GM18909 (cell line): Measurements from ENCODE around the gene ACAA2.

Experiments used
- ATAC-seq: cut with Tn5 transposase; IDR thresholded peaks from one replicate; pipeline ENCODE4 v1.9.1; 2021; ENCODE audit warnings: mild to moderate bottlenecking; ENCODE audit not compliant: unreplicated experiment, poor library complexity

ACAA2 gene

DNA sequence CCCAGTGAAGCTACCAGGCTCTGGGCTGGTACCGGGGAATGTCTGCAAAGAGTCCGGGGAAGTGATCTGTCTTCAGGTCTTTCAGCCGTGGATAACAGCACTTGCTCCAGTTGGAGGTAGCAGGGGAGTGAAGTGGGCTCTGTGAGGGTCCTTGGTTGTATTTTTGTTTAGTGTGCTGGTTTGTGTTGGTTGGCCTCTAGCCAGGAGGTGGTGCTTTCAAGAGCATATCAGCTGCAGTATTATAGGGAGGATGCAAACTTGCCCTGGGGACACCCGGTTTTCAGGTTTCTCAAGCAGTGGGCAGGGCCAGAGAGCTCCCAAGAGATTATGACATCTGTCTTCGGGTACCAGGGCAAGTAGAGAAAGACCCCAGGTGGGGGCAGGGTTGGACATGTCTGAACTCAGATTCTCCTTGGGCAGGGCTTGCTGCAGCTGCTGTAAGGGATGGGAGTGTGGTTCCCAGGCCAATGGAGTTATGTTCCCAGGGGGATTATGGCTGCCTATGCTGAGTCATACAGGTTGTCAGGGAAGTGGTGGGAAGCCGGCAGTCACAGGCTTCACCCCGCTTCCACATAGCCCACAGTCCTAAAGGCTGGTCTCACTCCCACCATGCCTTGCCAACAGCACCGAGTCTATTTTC is 34.4 kb downstream of the ACAA2 start:
- ATAC-seq: no peak

DNA sequence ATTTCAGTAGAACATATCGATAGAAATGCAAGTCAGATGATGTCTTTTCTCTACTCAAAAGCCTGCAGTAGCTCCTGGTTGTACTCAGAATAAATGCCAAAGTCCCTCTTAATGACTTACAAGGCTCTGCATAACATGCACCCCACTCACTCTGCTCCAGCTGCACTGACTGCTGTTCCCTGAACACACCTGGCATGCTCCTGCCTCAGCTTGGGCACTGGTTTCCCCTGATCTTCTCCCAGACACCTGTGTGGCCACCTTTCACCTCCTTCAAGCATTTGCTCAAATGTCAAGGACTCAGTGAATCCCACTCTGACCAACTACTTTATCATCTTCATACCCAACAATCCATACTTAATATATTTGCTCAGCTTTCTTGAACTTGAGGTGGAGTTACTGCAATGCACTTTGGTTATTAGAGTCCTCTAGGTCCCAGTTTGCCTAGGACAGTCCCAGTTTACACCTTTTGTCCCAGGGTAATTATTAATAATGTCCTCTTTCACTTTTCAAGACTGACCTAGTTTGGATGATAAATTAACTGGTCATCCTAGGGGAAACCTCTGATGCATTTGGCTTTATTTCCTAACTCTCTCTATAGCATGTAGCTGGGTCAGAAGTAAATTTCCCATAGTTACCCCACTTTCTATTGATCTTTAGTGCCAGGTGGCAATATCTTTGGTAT is 44.1 kb downstream of the ACAA2 start:
- no peak for ATAC-seq

DNA sequence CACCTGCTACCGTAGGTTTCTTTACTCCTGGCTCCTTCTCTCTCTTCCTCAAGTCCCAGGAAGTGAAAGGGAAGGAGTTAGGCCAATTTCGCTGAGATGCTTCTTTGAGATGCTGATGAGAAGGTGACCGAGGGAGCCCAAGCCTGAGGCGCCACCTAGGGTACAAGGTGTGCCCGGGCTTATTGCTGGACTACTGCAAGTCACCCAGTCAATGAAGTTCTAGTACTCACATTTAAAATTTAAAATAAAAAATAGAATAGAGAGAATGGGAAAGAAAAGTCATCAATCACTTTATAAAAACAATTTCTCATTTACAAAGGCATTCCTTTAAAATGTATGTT is 45.3 kb downstream of the ACAA2 start:
- no peak for ATAC-seq

DNA sequence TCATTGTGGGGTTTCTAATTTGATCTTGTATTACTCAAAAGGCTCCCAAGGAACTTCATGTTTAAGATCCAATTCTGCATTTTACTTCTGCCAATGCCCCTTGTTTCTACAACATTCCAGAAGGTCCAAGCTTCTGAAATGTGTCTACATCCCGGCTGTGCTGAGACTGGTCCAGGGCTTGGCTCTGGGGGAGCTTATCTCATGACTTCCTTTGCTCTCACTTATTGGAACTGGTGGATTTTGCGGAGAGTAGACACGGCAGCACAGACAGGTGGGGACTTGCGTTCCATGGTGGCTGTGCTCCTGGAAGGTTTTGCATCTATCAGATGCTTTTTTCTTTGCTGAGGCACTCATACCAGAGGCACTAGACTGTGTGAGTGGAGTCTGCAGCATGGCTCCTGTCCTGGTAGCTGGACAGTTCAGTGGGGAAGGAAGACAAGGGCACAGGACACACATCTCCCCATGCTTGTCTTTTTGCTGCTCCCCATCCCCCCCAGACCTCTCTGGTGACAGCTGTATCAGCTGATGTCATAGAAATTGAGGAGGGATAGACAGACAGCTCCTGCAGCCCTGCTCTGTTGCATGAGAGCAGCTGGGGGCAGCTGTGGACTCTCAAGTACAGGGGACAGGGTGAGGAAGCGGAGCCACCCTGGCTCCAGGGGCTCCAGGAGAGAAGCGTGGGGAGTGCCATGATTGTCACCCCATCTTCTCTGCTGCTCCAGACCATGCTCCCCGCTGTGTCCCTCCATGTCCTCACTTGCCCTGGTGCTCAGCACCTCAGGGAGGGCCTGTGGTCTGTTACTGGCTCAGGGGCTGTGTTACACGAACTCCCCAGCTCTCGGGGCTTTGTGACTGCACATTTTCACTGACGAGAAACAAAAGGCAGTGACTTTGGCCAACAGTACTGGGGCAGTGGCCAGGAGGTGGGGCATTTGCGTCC is 46.0 kb downstream of the ACAA2 start:
- no peak for ATAC-seq

DNA sequence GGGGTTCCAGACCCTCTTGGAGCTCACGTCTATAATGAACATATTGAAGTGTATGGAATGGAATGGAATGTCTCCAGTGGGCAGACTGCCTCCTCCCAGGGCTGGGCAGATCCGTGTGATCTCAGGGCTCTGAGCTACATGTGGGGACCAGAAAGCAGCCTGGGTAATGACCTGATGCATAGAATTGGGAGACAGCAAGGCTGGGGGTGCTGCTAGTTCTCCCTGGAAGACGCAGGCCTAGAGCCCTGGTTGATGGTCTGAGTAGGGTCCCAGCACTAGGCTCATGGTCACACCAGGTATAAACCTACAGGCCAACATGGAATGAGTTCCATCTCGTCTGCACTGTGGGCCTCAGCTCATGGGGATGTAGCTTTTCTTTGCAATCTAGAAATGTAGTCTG is 46.7 kb downstream of the ACAA2 start:
- ATAC-seq: no peak

DNA sequence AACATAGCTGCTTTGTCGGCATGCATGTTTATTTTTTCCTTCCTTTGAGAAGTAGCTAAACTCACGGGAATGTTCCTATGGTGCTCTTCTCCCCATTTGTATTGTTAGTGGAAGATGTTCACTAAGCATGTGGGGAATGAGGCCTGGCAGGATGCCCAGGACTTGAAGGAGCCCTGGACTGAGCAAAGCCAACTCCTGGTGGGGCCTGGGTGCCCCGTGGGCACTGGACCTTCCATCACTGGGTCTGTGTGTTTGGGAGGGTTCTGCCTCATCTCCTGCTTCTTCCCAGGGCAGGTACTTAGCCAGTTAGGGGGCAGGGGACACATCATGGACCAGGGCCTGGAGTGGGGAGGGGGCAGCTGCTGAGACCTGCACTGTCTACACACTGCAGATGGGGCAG is 49.3 kb downstream of the ACAA2 start:
- ATAC-seq: no peak

DNA sequence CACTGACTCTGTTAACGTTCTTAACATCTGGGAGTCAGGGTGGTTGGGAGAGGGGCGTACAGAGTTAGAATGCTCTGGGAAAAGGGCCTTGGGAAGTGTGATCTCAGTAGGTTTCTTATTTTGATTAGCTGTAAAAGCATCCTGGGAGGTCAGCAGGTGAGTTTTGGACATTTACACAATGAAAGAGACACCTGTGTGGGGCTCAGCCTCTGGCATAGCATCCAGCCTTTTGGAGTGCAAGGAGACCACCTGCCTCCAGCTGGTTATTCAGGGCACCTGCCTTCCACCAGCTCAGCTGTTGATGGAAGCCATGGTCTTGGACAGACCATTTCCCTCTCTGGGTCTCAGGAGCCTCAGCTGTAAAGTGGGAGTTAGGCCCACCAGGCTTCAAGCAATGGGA is 49.7 kb downstream of the ACAA2 start:
- ATAC-seq: no peak

DNA sequence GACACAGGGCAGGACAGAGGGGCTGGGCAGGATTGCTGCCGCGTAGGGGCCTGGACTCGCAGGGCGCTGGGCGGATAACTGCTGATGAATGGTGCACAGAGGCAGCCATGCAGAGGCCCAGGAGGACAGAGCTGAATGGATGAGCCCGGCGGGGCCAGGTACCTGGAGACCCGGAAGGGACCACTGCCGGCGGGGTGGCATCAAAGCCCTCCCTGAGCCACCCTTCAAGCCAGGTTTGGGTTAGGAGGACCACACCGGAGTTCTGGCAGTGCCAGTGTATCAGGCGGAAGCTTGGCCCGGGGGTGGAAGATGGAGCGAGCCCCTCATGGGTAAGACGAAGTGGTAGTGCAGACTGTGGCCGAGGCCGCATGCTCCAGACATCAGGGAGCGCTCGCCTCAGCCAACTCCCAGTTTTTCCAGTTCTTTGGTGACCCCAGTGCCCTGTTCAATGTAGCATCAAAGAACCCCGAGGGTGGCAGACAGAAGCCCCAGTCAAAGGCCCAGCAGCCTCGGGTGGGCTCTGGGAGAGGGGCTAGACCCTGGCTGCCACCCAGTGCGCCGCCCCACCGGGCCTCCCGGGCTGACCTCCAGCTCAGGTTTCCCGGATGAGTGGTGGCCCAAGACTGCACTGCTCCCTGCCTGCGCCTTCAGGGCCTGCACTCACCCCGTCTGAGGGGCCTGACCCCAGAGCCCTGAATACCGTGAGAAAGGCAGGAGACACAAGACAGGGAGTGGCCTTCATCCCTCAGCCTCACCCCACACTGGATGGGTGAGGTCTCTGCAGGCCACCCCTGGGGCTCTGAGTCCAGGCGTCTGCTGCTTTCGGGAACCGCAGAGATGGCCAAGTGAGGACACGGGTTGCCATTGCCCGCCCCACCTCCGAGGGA is 50.9 kb downstream of the ACAA2 start:
- ATAC-seq: no peak

DNA sequence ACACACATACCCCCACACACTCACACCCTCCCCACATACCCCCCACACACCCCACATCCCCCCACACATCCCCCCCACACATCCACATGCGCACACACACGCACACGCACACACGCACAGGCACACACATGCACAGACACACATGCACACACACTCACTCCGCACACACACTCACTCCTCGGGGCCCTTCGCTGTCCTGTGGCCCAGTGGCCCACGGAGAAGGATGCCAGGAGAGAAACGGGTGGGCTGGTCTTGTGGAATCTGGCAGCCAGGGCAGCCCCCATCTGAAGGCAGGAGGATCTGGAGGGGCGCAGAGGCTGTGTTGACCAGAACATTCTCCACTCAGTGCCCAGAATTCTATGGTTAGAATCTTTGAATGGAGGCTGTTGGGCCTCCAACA is 51.6 kb downstream of the ACAA2 start:
- ATAC-seq: no peak

DNA sequence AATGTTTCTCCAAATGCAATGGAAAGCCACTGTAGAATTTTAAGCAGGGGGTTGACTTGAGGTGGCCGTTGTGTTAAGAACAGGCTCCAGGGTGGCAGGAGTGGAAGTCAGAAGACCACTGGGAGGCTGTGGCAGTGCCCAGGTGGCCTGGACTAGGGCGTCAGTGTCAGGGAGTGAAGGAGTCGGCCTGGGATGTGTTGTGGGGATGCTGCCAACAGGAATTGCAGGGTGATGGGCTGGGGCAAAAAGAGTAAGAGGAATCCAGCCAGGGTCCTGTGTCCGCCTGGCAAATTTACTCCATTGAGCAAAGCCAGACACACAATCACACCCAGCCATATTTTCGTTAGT is 55.1 kb downstream of the ACAA2 start:
- no peak for ATAC-seq

DNA sequence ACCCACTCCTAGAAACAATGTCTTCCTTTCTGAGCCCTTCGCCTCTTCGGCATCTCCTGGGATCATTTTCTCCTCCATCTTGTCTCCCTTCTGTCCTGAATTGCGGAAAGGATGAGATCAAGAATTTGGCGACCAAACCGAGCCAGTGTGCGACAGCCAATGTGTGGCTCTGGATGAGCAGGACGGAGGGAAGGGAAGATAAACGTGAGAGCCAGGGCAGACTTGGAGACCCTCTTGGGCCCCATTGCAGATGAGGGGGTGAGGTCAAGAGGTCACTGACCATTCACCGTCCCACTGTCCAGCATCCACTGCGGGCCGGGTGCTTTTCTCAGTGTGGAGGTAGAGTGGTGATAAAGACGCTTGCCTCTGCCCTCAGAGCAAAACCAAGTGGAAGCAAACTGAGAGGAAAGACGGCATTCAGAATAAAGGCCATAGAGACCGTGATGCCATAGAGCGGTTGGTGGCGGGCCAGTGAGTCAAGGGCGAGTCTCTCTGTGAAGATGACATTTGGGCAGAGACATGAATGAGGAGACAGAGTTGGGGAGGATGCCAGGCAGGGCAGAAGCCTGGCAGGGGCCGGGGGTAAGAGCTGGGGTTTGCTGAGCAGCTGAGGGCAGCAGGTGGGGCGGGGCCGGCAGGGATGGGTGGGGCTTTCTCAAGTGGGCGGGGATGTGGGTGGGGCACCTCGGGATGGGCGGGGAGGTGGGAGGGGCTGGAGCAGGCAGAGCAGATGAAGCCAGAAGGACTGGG is 55.6 kb downstream of the ACAA2 start:
- no peak for ATAC-seq

DNA sequence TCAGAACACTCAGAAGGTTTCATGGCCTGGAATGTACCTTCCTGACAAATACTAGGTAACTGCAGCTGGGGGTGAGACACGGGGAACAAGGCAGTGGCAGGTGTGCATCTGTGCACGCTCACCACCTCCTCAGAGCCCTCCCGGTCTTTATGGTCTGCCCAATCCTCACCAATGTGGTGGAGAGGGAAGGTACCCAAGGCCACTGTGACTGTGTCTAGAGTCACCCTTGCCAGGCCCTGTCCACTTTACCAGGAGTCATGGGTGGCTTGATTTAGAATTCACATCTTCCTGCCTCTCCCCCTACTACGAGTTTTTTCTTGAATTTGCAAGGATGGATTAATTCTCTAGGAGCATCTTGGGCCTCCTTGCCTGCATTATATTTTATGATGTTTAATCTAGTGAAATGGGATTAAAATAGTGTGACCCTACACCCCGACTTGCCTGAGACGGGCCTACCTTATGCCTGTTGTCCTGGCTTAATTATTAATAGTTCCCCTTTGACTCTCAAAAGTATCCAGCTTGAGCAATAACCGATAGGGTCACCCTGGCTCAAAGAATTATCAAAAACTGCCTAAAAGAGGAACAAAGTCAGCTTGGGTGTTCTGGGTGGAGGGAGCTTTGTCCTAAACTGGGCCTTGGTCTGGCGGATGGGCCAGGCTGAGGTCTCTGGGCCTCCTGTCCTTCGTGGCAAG is 56.5 kb downstream of the ACAA2 start:
- no peak for ATAC-seq

DNA sequence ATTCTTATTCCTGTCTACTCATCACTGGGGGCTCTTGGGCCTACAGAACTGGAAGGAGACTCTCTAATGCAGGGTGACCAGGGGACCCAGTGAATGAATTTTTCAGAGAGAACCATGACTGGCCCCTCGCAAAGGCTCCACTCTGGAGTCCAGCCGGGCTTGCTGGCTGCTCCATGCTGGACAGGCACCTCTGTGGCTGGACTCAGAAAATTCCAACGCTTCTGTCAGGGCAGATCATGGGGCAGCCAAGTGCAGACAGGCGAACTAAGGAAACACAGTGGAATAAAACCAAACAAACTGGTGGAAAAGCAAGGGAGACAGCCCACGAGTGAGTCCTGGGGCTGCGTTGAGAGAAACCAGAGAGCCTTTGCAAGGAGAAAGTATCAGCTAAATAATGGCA is 57.2 kb downstream of the ACAA2 start:
- ATAC-seq: no peak

DNA sequence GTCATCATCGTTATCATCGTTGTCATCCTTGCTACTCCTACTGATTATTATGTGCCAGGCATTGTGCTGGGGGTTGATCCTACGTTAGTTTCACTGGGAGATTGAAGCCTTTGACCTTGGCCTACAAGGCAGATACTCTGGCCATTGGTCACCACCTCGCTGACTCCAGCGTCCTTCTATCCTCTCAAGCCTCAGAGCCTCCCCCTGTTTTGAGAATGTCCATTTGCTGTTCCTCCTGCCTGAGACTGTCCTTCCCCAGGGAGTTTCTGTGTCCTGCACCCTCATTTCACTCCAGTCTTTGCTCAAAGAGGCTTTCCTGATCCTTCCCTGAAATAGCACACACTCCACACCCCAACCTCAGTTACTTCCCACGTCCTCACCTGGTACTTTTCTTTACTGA is 57.8 kb downstream of the ACAA2 start:
- no peak for ATAC-seq

DNA sequence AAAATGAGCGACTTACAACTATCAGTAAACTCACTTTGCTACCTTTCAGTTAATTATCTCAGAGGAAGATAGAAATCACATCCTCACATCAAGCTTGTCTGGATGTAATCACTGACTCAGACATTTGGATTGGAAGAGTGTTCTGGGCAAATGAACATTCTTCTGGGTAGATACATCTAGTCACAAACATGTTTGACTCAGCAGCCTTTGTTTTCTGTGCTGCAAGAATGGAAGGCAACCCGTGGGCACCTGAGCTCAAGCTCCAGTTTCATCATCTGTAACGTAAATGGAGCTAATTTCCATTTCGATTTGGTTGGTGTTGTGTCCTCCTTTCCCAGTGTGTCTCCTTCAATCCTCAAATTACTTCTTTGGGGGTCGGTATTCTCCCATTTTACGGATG is 58.5 kb downstream of the ACAA2 start:
- no peak for ATAC-seq

DNA sequence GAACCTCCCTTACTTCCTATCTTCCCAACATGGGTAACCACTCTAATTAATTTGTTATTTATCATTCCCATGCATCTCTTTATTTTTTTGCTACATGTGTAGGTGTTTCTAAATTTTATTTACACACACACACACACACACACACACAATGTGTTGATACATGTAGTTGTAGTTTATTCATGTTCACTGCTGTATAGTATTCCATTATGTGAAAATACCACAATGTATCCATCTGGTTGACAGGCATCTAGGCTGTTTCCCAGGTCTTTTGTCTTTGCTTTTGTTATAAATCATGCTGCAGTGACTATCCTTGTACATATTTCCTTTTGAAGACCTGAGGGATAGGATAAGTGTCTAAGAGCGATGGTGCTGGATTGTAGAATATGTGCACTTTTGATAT is 59.7 kb downstream of the ACAA2 start:
- no peak for ATAC-seq

DNA sequence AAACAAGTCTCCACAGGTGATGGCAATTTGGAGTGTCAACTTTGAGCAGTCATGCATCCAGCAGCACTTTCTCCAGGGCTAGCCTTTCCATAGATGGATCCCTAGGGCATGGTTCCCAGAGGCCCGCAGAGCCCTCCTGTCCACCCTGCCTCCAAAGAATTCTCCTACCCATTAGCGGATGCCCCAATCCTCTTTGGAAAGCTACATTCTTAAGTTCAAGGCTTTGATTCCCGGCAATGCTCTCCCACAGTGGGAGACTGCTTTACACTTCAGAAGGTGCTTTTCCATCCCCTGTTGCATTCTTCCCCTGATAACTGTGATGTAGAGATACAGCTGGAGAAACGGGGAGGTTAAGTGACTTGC is 61.3 kb downstream of the ACAA2 start:
- ATAC-seq: no peak

DNA sequence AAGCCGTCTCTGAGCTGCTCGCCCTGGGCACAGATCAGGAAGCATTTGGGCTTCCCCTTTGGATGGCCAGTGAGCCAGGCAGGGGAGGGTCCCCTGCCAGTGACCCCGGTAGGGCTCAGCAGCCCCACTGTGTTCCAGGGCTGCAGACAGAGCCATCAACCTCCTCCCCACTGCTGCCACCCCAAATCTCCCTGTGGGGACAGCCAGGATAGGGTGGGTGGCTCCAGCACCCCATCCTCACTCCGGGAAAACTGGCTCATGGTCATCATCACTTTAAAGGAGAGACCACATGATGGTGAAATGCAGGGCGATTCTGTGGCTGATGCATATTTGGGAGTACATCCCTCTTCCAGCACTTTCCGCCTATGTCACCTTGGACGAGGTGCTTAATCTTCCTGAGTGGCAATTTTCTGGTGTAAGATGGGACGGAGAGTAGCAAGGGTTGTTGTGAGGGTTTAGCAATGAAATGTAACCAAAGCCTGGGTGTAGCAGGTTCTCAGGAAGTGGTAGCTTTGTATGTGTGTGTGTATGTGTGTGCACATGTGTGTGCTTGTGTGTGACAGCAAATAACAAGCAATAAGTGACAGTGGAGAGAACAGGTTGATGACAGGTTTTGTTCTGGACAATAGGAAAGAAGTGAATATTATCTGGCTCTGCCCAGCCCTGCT is 61.8 kb downstream of the ACAA2 start:
- ATAC-seq: no peak

DNA sequence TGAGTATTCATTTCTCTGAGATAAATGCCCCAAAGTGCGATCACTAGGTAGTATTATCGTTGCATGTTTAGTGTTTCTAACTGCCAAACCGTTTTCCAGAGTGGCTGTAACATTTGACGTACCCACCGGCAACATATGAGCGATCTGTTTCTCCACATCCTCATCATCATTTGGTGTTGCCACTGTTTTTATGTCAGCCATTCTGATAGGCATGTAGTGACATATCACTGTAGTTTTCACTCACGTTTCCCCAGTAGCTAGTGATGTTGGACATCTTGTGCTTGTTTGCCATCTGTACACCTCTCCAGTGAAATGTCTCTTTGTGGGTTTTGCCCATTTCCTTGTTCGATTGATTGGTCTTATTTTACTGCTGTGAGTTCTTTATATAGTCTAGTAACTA is 63.8 kb downstream of the ACAA2 start:
- no peak for ATAC-seq
